ENCODE measurements around the gene FOXK2. TPM values are rescaled to one million over a fixed set of nuclear protein-coding genes. Genes with fewer than 3 reads are reported as not detected.
A peak's percentile ranks its signal among the peaks of the same experiment; 100 is the strongest.

FOXK2 gene
- total RNA-seq, 1 experiment from 2014 or later = 118 TPM

GRCh38 chr17:82496529-82497434 is 22.8 kb upstream of the FOXK2 start:
- H3K9me3 Mint-ChIP-seq (ENCODE audit: unreplicated experiment) = no peaks in the 10 kb centered on the region
- peak overlapping the region; percentile 91 for H3K4me3 Mint-ChIP-seq (ENCODE audit: unreplicated experiment)
- Histone ChIP-seq H3K9me3 (no peaks in the 10 kb centered on the region), H3K36me3 (ENCODE audit: control insufficient read depth, insufficient read depth, low read length) (no peaks in the 10 kb centered on the region), H3K4me1 (peaks cover 19% of the 10 kb centered on the region), H3K4me3 (ENCODE audit: low read depth, low read length) (peak overlapping the region; percentile 56), H3K27me3 (replicated peaks; ENCODE audit: control insufficient read depth, insufficient read depth, low read length) (no peaks in the 10 kb centered on the region)
- H3K36me3 Mint-ChIP-seq (ENCODE audit: insufficient read depth, unreplicated experiment) = peaks cover 27% of the 10 kb centered on the region
- H3K4me1 Mint-ChIP-seq (ENCODE audit: low read depth, unreplicated experiment) = peaks cover 12% of the 10 kb centered on the region
- TSS peak; percentile 42 for BruUV-seq (replicated peaks)
- H3K27ac Mint-ChIP-seq (ENCODE audit: unreplicated experiment) = peak overlapping the region; percentile 94
- CTCF ChIA-PET = no interaction called here
- TF ChIP-seq, protein P1, sequence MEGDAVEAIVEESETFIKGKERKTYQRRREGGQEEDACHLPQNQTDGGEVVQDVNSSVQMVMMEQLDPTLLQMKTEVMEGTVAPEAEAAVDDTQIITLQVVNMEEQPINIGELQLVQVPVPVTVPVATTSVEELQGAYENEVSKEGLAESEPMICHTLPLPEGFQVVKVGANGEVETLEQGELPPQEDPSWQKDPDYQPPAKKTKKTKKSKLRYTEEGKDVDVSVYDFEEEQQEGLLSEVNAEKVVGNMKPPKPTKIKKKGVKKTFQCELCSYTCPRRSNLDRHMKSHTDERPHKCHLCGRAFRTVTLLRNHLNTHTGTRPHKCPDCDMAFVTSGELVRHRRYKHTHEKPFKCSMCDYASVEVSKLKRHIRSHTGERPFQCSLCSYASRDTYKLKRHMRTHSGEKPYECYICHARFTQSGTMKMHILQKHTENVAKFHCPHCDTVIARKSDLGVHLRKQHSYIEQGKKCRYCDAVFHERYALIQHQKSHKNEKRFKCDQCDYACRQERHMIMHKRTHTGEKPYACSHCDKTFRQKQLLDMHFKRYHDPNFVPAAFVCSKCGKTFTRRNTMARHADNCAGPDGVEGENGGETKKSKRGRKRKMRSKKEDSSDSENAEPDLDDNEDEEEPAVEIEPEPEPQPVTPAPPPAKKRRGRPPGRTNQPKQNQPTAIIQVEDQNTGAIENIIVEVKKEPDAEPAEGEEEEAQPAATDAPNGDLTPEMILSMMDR (IDR thresholded peaks at IDR 0.05; ENCODE audit: insufficient read depth in 1 of 2, low read depth in 1 of 2, low read length in 1 of 2, severe bottlenecking in 1 of 2, unreplicated experiment in 1 of 2) = no peak
- peaks cover 4% of the 10 kb centered on the region for H3K27me3 Mint-ChIP-seq (ENCODE audit: insufficient read depth, unreplicated experiment)
- DNase-seq = peak; percentile 97
- POLR2A ChIA-PET = interaction anchor here (0.6 kb wide), 1 partner anchor 55 kb away, joined by 6 read pairs; no protein-coding TSS in a partner anchor
- intact Hi-C loops (cut with micrococcal nuclease; ENCODE audit: unreplicated experiment) = no loop called here

- CTCF ChIA-PET = no interaction called here
- Histone ChIP-seq H3K4me1 (peaks cover 19% of the 10 kb centered on the region), H3K4me3 (ENCODE audit: low read depth, low read length) (peak overlapping the region; percentile 56), H3K9me3 (no peaks in the 10 kb centered on the region), H3K27me3 (replicated peaks; ENCODE audit: control insufficient read depth, insufficient read depth, low read length) (no peaks in the 10 kb centered on the region), H3K36me3 (ENCODE audit: control insufficient read depth, insufficient read depth, low read length) (no peaks in the 10 kb centered on the region)
- TSS peak; percentile 72 for BruUV-seq (replicated peaks)
- intact Hi-C loops (cut with micrococcal nuclease; ENCODE audit: unreplicated experiment) = no loop called here
- Mint-ChIP-seq H3K4me3 (ENCODE audit: unreplicated experiment) (peak overlapping the region; percentile 91), H3K4me1 (ENCODE audit: low read depth, unreplicated experiment) (peaks cover 12% of the 10 kb centered on the region), H3K9me3 (ENCODE audit: unreplicated experiment) (no peaks in the 10 kb centered on the region), H3K27me3 (ENCODE audit: insufficient read depth, unreplicated experiment) (peaks cover 4% of the 10 kb centered on the region), H3K36me3 (ENCODE audit: insufficient read depth, unreplicated experiment) (peaks cover 27% of the 10 kb centered on the region), H3K27ac (ENCODE audit: unreplicated experiment) (peak overlapping the region; percentile 94)
- POLR2A ChIA-PET = interaction anchor here (0.6 kb wide), 1 partner anchor 54 kb away, joined by 6 read pairs; no protein-coding TSS in a partner anchor
- TF ChIP-seq, protein P1 (IDR thresholded peaks at IDR 0.05; ENCODE audit: insufficient read depth in 1 of 2, low read depth in 1 of 2, low read length in 1 of 2, severe bottlenecking in 1 of 2, unreplicated experiment in 1 of 2) = no peak
- peak; percentile 66 to 74 for DNase-seq
Measured at GRCh38 chr17:82497483-82498405, 21.8 kb upstream of the FOXK2 start.

DNA sequence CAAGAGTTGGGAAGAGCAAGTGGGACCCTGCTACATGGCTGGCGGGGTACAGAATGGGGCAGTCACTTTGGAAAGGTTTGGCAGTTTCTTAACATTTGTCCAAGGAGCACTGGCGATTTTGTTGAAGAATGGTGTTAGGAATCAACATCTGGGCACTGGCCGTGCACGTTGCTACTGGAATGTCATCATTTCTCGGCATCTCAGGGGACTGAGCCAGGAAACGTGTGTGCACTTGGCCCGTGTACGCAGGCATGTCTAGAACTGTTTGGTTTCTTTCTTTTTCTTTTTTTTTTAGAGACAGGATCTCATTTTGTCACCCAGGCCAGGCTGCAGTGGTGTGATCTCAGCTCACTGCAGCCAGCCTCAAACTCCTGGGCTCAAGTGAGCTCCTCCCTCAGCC is 17.3 kb upstream of the FOXK2 start:
- no peak overlapping the region for H3K4me3 ChIP-seq (ENCODE audit: low read depth, low read length)
- H3K4me1 Mint-ChIP-seq (ENCODE audit: low read depth, unreplicated experiment) = no peaks in the 10 kb centered on the region
- H3K9me3 ChIP-seq = no peaks in the 10 kb centered on the region
- intact Hi-C loops (cut with micrococcal nuclease; ENCODE audit: unreplicated experiment) = no loop called here
- no peak overlapping the region for H3K27ac Mint-ChIP-seq (ENCODE audit: unreplicated experiment)
- ChIA-PET POLR2A (no interaction called here), CTCF (no interaction called here)
- no peaks in the 10 kb centered on the region for H3K36me3 ChIP-seq (ENCODE audit: control insufficient read depth, insufficient read depth, low read length)
- no peaks in the 10 kb centered on the region for H3K9me3 Mint-ChIP-seq (ENCODE audit: unreplicated experiment)
- H3K4me1 ChIP-seq = no peaks in the 10 kb centered on the region
- no peak for DNase-seq
- H3K36me3 Mint-ChIP-seq (ENCODE audit: insufficient read depth, unreplicated experiment) = peaks cover 12% of the 10 kb centered on the region
- BruUV-seq (replicated peaks) = no TSS peak
- no peaks in the 10 kb centered on the region for H3K27me3 Mint-ChIP-seq (ENCODE audit: insufficient read depth, unreplicated experiment)
- no peaks in the 10 kb centered on the region for H3K27me3 ChIP-seq (replicated peaks; ENCODE audit: control insufficient read depth, insufficient read depth, low read length)
- H3K4me3 Mint-ChIP-seq (ENCODE audit: unreplicated experiment) = no peak overlapping the region
- TF ChIP-seq, protein P1 (IDR thresholded peaks at IDR 0.05; ENCODE audit: insufficient read depth in 1 of 2, low read depth in 1 of 2, low read length in 1 of 2, severe bottlenecking in 1 of 2, unreplicated experiment in 1 of 2) = no peak
